MCF 10A (cell line): ENCODE measurements around the gene TARDBP. TPM values are rescaled to one million over a fixed set of nuclear protein-coding genes. Genes with fewer than 3 reads are reported as not detected.

Experiments
- BruUV-seq: library from RNA; stranded (reverse); fragments of 400-500 nt; replicated peaks from 2 replicates; lab custom pipeline; 2021; lab: Mats Ljungman, UMichigan
- CTCF ChIA-PET: fragments of 300-600 bp; sonication (Branson Sonifier 250); formaldehyde crosslinking; extraction: SDS; loops from one replicate; lab custom pipeline; 2021; ENCODE audit warnings: antibody characterized with exemption, inconsistent platforms; lab: Yijun Ruan, JAX
- POLR2A ChIA-PET: fragments of 300-600, 350-650 bp; sonication (Branson Sonifier 250); formaldehyde crosslinking; extraction: SDS; loops from one replicate; lab custom pipeline; 2020; ENCODE audit warnings: antibody characterized with exemption, inconsistent platforms; lab: Yijun Ruan, JAX
- DNase-seq: peaks from one replicate; pipeline ENCODE4 v3.0.0-alpha.2; 2018; ENCODE audit not compliant: unreplicated experiment
- H3K27ac Mint-ChIP-seq: one replicate; pipeline ENCODE4 v1.8.0; 2022; ENCODE audit warnings: mild to moderate bottlenecking, low read depth, mixed read lengths; ENCODE audit not compliant: unreplicated experiment
- H3K27me3 Mint-ChIP-seq: one replicate; pipeline ENCODE4 v1.8.0; 2022; ENCODE audit warnings: mixed read lengths; ENCODE audit not compliant: insufficient read depth, unreplicated experiment
- H3K36me3 Mint-ChIP-seq: one replicate; pipeline ENCODE4 v1.8.0; 2022; ENCODE audit warnings: mild to moderate bottlenecking, moderate library complexity, mixed read lengths; ENCODE audit not compliant: insufficient read depth, unreplicated experiment
- H3K4me1 Mint-ChIP-seq: one replicate; pipeline ENCODE4 v1.8.0; 2022; ENCODE audit warnings: mixed read lengths; ENCODE audit not compliant: insufficient read depth, unreplicated experiment
- H3K4me3 Mint-ChIP-seq: one replicate; pipeline ENCODE4 v1.8.0; 2022; ENCODE audit warnings: mild to moderate bottlenecking, moderate library complexity, mixed read lengths; ENCODE audit not compliant: unreplicated experiment
- H3K9me3 Mint-ChIP-seq: one replicate; pipeline ENCODE4 v1.8.0; 2022; ENCODE audit warnings: mixed read lengths; ENCODE audit not compliant: unreplicated experiment
- CTCF ChIP-seq: fragments of 200-600 bp; IDR thresholded peaks from one replicate; pipeline ENCODE4 v1.8.0; 2022; ENCODE audit warnings: antibody characterized with exemption, mild to moderate bottlenecking; ENCODE audit not compliant: unreplicated experiment
- intact Hi-C: fragments of 100-400 bp; cut with micrococcal nuclease; formaldehyde crosslinking; loops from 2 replicates; pipeline ENCODE4 v1.14.1; 2022
- total RNA-seq: library from RNA; stranded (reverse); gene quantifications from 2 replicates; pipeline ENCODE4 v1.2.3, GENCODE V29; 2022

The TARDBP gene
- total RNA-seq, 1 experiment from 2014 or later, result 144 TPM

GRCh38 chr1:11042065-11042464 lies 29.6 kb downstream of the TARDBP start:
- DNase-seq, result no peak
- Mint-ChIP-seq H3K4me1 (no peaks in the 10 kb centered on the region), H3K27ac (no peak overlapping the region), H3K9me3 (no peaks in the 10 kb centered on the region), H3K36me3 (peaks cover under 1% of the 10 kb centered on the region), H3K27me3 (no peaks in the 10 kb centered on the region), H3K4me3 (no peak overlapping the region)
- POLR2A ChIA-PET, result no interaction called here
- no peak for TF ChIP-seq CTCF
- intact Hi-C loops, result no loop called here
- CTCF ChIA-PET, result interaction anchor here (0.7 to 1.0 kb wide), 2 partner anchors 54 to 677 kb away, joined by 3 read pairs; no protein-coding TSS in a partner anchor
- no TSS peak for BruUV-seq

GRCh38 chr1:11042995-11043874 lies 30.8 kb downstream of the TARDBP start:
- Mint-ChIP-seq H3K9me3 (no peaks in the 10 kb centered on the region), H3K4me1 (no peaks in the 10 kb centered on the region), H3K27ac (no peak overlapping the region), H3K4me3 (no peak overlapping the region), H3K36me3 (peaks cover 7% of the 10 kb centered on the region), H3K27me3 (no peaks in the 10 kb centered on the region)
- BruUV-seq, result no TSS peak
- POLR2A ChIA-PET, result interaction anchor here (0.7 kb wide), 1 partner anchor 15 kb away, joined by 3 read pairs; no protein-coding TSS in a partner anchor
- intact Hi-C loops, result no loop called here
- no peak for DNase-seq
- CTCF ChIA-PET, result interaction anchor here (0.5 to 1.1 kb wide), 2 partner anchors 15 to 865 kb away, joined by 3 to 4 read pairs; no protein-coding TSS in a partner anchor
- TF ChIP-seq CTCF, result no peak

GRCh38 chr1:11044086-11044848 lies 31.8 kb downstream of the TARDBP start:
- H3K9me3 Mint-ChIP-seq, result no peaks in the 10 kb centered on the region
- no peak for DNase-seq
- no peak overlapping the region for H3K27ac Mint-ChIP-seq
- no peaks in the 10 kb centered on the region for H3K4me1 Mint-ChIP-seq
- no peaks in the 10 kb centered on the region for H3K27me3 Mint-ChIP-seq
- BruUV-seq, result no TSS peak
- POLR2A ChIA-PET, result no interaction called here
- no peak overlapping the region for H3K4me3 Mint-ChIP-seq
- intact Hi-C loops, result no loop called here
- TF ChIP-seq CTCF, result no peak
- peaks cover 13% of the 10 kb centered on the region for H3K36me3 Mint-ChIP-seq
- CTCF ChIA-PET, result no interaction called here
